Suppressor macrophage (primary cell): ENCODE data around the gene DDX19B.

Experiments
- DNase-seq, 4 experiments: peaks; one replicate each; pipeline ENCODE4 v3.0.0-alpha.2; 2020 to 2022

Gene DDX19B

GRCh38 chr16:70349783-70350182 is 50.8 kb downstream of the DDX19B start:
- no peak for DNase-seq

- no peak for DNase-seq
Measured at GRCh38 chr16:70359552-70359951, 60.6 kb downstream of the DDX19B start.

GRCh38 chr16:70364399-70364798 is 65.4 kb downstream of the DDX19B start:
- DNase-seq, result no peak

- DNase-seq, result peak in 1 of 4 experiments; percentile 20
Measured at GRCh38 chr16:70370145-70370544, 71.2 kb downstream of the DDX19B start.

GRCh38 chr16:70370924-70371323 is 71.9 kb downstream of the DDX19B start:
- DNase-seq, result no peak

- DNase-seq, result no peak
Measured at GRCh38 chr16:70372921-70373728, 74.1 kb downstream of the DDX19B start.

- DNase-seq, result no peak
Measured at GRCh38 chr16:70374213-70374612, 75.2 kb downstream of the DDX19B start.

- DNase-seq, result no peak
Measured at GRCh38 chr16:70375636-70376611, 76.9 kb downstream of the DDX19B start.

- DNase-seq, result no peak
Measured at GRCh38 chr16:70377782-70378181, 78.8 kb downstream of the DDX19B start.

- DNase-seq, result no peak
Measured at GRCh38 chr16:70378869-70379493, 80.0 kb downstream of the DDX19B start.

- DNase-seq, result peak; percentile 63 to 83 (median 72)
Measured at GRCh38 chr16:70380248-70380918, 81.4 kb downstream of the DDX19B start.

GRCh38 chr16:70380919-70381603 is 82.1 kb downstream of the DDX19B start:
- peak; percentile 96 to 97 (median 97) for DNase-seq

- no peak for DNase-seq
Measured at GRCh38 chr16:70381604-70382342, 82.8 kb downstream of the DDX19B start.

- DNase-seq, result no peak
Measured at GRCh38 chr16:70383421-70383960, 84.5 kb downstream of the DDX19B start.
